ENCODE results near the gene ADARB1.

DNA sequence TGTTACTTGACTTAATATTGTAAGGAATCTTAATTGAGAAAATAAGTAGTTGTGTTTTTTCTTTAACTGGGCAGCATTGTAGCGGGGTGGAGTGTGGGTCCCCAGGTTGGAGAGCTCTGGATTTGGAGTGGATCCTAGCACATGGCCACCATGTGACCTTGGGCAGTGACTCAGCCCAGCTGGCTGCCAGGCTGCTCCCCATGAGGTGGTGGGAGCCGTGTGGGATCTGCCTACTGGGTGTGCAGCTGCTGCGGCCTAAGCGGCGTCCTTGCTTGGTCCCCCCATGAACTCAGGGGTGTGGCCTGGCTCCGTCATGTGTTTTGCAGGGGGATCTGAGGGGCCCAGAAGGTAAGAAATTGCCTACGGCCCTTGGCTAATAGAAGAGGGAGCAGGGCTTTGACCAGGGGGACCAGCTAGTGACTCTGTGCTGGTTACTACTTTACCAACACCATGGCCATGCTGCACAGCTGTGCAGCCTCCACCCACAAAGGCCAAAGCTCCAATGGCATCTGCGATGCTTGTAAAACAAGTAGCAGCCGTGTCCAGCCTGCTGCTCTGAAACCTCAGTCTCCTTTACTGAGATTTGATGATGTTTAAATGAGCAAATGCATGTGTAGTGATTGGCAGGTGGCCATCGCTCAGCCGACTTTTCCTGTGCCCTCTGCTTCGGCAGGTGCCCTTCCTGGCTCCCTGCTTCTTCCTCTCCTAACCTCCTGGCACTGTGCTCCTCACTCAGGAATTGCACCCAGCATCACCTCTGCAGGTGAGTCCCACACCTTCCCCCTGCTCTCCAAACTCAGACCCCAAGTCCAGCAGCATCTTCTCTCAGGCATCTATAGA lies 68.3 kb downstream of the ADARB1 start:
- TF ChIP-seq POLR2AphosphoS5 (IDR thresholded peaks at IDR 0.05; ENCODE audit: low read depth, low read length) (no peak), POLR2A (IDR thresholded peaks at IDR 0.05; ENCODE audit: low read depth, low read length) (no peak), TAF1 (IDR thresholded peaks at IDR 0.05; ENCODE audit: borderline replicate concordance, low read depth, low read length) (no peak)

All from GM12892 (cell line).